ENCODE measurements around the gene CCSER1. TPM values are rescaled to one million over a fixed set of nuclear protein-coding genes. Genes with fewer than 3 reads are reported as not detected.

The CCSER1 gene
- total RNA-seq, 1 donor from 2014 or later, result 1.4 TPM

- Histone ChIP-seq H3K36me3 (ENCODE audit: control insufficient read depth, insufficient read depth, low read length) (no peaks in the 10 kb centered on the region), H3K4me3 (ENCODE audit: low read depth, low read length) (no peak overlapping the region), H3K27me3 (ENCODE audit: control insufficient read depth, insufficient read depth, low read length) (no peaks in the 10 kb centered on the region)
- no peak for DNase-seq (ENCODE audit: low read depth)
- no peak for TF ChIP-seq CTCF (IDR thresholded peaks at IDR 0.05; ENCODE audit: insufficient read depth, low read length, poor library complexity, severe bottlenecking)
Measured at GRCh38 chr4:90503677-90504076, 376.5 kb downstream of the CCSER1 start.

- H3K36me3 ChIP-seq (ENCODE audit: control insufficient read depth, insufficient read depth, low read length), result no peaks in the 10 kb centered on the region
- no peaks in the 10 kb centered on the region for H3K27me3 ChIP-seq (ENCODE audit: control insufficient read depth, insufficient read depth, low read length)
- no peak for DNase-seq (ENCODE audit: low read depth)
- no peak overlapping the region for H3K4me3 ChIP-seq (ENCODE audit: low read depth, low read length)
- TF ChIP-seq CTCF (IDR thresholded peaks at IDR 0.05; ENCODE audit: insufficient read depth, low read length, poor library complexity, severe bottlenecking), result no peak
Measured at GRCh38 chr4:90515191-90515590, 388.0 kb downstream of the CCSER1 start.

- TF ChIP-seq CTCF (IDR thresholded peaks at IDR 0.05; ENCODE audit: insufficient read depth, low read length, poor library complexity, severe bottlenecking), result no peak
- Histone ChIP-seq H3K27me3 (ENCODE audit: control insufficient read depth, insufficient read depth, low read length) (no peaks in the 10 kb centered on the region), H3K36me3 (ENCODE audit: control insufficient read depth, insufficient read depth, low read length) (no peaks in the 10 kb centered on the region), H3K4me3 (ENCODE audit: low read depth, low read length) (no peak overlapping the region)
- no peak for DNase-seq (ENCODE audit: low read depth)
Measured at GRCh38 chr4:90528551-90528950, 401.4 kb downstream of the CCSER1 start.

- no peaks in the 10 kb centered on the region for H3K27me3 ChIP-seq (ENCODE audit: control insufficient read depth, insufficient read depth, low read length)
- no peak for DNase-seq (ENCODE audit: low read depth)
- no peak overlapping the region for H3K4me3 ChIP-seq (ENCODE audit: low read depth, low read length)
- H3K36me3 ChIP-seq (ENCODE audit: control insufficient read depth, insufficient read depth, low read length), result no peaks in the 10 kb centered on the region
- no peak for TF ChIP-seq CTCF (IDR thresholded peaks at IDR 0.05; ENCODE audit: insufficient read depth, low read length, poor library complexity, severe bottlenecking)
Measured at GRCh38 chr4:90536408-90536807, 409.2 kb downstream of the CCSER1 start.

GRCh38 chr4:90537491-90537890 is 410.3 kb downstream of the CCSER1 start:
- DNase-seq (ENCODE audit: low read depth), result no peak
- no peak for TF ChIP-seq CTCF (IDR thresholded peaks at IDR 0.05; ENCODE audit: insufficient read depth, low read length, poor library complexity, severe bottlenecking)
- Histone ChIP-seq H3K4me3 (ENCODE audit: low read depth, low read length) (no peak overlapping the region), H3K36me3 (ENCODE audit: control insufficient read depth, insufficient read depth, low read length) (no peaks in the 10 kb centered on the region), H3K27me3 (ENCODE audit: control insufficient read depth, insufficient read depth, low read length) (no peaks in the 10 kb centered on the region)

GRCh38 chr4:90540536-90540935 is 413.3 kb downstream of the CCSER1 start:
- no peak overlapping the region for H3K4me3 ChIP-seq (ENCODE audit: low read depth, low read length)
- no peak for TF ChIP-seq CTCF (IDR thresholded peaks at IDR 0.05; ENCODE audit: insufficient read depth, low read length, poor library complexity, severe bottlenecking)
- DNase-seq (ENCODE audit: low read depth), result no peak
- H3K27me3 ChIP-seq (ENCODE audit: control insufficient read depth, insufficient read depth, low read length), result no peaks in the 10 kb centered on the region
- no peaks in the 10 kb centered on the region for H3K36me3 ChIP-seq (ENCODE audit: control insufficient read depth, insufficient read depth, low read length)

All from kidney epithelial cell (primary cell).